Hematopoietic multipotent progenitor cell treated with erythropoietin and hydrocortisone succinate and interleukin-3 and kit ligand, for 17 days (in vitro differentiated cells): ENCODE measurements around the gene ADGRV1.

Experiments
- DNase-seq: peaks from one replicate; pipeline ENCODE4 v3.0.0-alpha.2; 2015; ENCODE audit warnings: low spot score

ADGRV1 gene

DNA sequence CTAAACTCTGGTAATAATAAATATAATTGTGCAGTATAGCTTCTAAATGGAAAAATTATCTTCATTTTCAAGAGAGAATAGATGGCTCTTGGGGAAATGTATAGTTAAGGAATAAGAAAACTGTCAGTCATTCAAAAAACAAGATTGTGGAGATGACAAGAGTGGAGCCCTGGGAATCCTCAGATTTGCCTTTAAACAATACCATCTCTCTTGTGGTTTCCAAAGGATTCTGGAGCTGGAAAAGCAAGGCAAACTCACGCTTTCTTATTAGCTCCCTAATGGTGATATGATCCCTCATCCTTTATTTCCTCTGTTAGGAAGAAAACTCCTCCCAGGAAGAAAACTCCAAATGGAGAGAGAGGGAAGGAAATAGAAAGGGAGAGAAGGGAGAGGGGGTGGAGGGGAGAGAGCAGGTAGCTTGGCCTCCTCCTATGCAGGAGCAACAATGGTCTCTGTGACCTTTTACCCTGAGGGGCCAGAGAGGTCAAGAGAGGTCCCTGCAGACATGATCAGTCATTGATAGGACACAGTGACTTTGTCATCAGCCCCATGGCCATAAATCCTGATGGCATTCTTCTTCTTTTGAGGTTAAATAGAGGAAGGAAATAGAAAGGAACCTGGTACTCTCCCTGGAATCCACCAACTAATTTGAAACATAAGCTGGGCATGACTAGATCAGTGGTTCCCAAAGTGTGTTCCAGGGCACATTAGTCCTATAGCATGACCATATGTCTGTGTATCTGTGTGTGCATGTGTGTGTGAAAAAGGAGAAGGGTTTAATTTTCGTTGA lies 512.4 kb downstream of the ADGRV1 start:
- no peak for DNase-seq

DNA sequence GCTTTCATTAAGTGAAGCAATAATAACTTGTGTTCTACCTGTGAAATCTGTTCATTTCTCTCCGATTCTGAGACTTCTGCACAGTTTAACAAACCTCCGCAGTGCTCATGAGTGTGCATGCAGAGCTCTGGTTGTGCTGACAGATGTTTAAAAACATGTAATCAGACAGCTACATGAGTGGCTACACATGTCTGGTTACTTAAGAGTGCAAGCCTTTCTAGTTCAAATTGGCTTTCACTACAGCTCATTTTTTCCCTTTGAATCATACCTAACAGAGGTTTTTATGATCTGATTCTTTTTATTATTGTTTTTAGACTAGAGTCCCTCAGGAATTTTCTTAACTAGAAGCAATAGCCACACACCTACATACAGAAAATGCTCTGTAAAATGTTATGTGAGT lies 514.3 kb downstream of the ADGRV1 start:
- DNase-seq, result no peak

DNA sequence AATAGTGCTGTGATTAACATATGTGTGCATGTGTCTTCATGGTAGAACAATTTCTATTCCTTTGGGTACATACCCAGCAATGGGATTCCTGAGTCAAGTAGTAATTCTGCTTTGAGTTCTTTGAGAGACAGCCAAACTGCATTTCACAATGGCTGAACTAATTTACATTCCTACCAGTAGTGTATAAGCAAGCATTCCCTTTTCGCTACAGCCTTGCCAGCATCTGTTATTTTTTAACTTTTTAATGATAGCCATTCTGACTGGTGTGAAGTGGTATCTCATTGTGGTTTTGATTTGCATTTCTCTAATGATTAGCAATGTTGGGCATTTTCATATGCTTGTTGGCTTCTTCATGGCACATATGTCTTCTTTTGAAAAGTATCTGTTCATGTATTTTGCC lies 516.0 kb downstream of the ADGRV1 start:
- no peak for DNase-seq

DNA sequence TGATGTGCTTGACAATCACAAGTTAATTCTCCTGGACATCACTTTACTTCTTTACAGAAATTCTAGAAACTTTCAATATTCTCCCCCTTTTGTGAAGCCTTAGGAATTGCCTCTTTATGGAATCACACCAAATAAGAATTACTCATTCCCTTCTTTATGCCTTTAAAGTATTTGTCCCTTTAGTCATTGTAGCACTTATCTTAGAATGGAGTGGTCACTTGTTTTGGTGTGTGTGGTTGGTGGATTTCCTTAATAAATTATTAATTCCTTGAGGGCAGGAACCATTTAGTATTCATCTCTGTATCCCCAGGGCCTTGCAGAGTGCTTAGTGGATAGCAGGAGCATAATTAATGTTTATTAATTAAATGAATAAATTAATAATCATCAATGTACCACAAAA lies 517.5 kb downstream of the ADGRV1 start:
- no peak for DNase-seq

DNA sequence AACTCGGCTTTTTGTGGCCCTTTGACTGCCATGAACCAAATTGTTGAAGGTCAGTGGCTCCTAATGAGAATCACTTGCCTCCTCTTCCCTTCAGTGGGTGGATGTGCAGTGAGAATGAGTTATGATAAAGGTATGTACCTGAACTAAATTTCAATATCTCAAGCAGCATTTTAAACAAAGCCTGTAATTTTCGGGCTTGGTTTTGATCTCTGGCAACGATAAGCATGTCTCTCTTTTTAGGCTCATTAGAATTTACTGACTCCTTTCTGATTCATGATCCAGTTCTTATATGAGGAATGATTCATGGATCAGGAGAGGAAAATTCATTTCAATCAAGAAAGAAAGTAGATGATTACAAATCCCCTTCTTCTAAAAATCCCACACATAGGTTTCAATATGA lies 519.0 kb downstream of the ADGRV1 start:
- DNase-seq, result no peak

DNA sequence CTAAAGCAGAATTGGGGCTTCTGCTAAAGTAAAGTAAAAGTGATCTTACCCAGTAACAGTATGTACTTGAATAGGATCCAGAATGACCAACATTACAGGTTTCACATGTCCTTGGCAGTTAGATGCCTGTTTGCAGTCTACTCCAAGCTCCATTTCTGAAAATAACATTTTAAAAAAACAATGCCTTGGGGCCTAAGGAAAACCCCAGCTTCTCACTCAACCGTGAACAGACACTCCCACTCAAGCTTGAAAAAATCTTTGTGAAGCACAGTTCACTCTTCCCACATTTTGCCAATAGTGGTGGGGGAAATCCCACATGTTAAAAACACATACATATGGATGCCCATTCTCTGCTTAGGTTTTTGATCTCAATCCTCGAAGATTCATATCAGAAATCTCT lies 520.4 kb downstream of the ADGRV1 start:
- DNase-seq, result no peak

DNA sequence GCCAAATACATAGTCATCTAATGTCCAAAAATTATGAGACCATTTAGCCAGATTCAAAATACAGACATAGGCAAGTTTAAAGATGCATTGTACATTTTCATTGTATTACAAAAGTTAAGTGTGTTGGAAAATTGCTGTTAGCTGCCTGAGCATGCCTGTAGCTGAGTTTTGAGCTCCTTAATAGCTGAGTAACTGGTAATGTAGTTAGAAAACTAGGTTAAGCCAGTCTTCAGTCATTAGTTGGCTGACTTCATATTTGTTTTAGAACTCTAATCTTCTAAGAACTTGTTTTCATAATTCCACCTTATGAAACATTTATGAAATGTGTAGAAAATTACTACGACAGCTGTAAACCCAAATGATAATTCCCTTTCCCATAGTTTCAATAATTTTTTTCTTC lies 531.2 kb downstream of the ADGRV1 start:
- no peak for DNase-seq

DNA sequence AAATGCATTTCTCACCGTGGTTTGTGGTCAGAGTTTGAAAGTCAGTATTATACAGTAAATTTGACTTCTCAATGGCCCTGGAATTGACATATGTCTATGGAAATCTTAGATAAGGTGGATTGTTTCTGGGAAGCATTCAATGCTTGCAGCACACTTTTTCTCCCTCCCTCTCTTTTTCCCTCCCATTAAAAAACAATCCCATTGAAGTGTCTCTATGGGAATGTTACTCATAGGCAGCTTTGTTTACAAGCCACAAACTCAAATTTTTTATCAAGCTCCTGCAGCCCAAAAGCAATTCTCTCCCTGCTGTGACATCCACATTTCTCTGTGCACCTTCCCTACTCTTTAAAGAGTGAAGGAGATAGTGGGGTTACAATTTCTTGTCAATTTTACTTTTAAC lies 532.4 kb downstream of the ADGRV1 start:
- DNase-seq, result no peak

DNA sequence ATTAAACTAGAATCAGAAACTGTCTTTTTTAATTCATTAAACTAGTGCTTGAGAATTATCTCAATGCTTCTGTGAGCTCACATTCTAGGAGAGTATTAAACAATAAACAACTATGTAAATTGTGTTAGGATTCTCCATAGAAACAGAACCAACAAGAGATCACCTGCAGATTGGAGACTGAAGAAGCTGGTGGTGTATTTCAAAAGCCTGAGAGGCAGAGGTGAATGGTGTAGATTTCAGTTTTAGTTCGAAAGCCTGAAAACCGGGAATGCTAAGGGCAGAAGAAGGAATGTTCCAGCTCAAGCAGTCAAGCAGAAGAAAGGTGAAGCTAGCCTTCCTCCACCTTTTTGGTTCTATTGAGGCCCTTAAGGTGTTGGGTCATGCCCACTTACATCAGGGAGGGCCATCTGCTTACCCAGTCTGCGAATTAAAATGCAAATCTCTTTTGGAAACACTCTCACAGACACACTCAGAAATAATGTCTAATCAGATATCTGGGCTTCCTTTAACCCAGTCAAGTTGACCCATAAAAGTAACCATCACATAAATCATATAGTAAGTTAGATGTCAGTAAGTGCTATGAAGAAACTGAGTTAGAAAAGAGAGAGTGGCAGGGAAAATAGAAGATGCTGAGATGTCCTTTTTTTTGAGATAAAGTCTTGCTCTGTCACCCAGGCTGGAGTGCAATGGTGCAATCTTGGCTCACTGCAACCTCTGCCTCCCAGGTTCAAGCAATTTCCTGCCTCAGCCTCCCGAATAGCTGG lies 533.1 kb downstream of the ADGRV1 start:
- DNase-seq, result no peak

DNA sequence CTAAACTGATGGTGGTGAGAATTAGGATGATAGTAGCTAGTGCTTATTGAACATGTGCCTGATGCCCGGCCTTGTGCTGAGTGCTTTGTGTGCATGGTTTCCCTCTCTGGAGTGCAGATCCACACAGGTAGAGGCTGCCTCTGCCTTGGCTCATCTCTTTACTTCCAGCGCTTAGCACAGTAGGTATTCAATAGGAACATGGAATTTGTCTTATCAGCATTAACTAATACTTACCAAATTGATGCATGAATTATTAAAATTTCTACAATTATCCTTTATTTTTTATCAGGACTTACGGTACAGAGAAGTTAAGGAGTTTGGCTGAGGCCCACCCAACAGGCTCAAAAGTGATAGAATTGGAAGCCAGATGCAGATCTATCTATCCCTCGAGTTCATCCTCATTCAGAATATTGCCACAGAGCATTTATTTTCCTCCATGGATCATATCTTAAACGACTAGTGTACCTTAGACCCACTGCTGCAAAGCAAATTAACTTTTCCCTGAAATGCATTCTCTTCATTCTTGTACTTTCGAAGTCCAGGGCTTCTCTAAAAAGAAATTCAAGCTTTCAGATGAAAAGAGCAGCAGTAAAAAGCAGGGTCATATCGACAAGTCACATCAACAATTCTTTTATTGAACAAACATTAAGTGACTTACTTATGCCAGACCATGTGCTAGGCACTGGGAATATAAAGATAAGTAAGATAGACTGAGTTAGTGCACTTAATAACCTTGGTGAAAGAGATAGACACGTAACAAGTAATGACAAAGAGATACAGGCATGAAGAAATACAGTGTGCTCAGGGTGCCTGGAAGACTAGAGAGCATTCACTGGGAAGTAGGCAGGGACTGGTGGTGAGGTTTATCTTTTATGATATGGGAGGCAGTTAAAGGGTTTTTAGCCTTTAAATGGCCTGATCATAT lies 534.5 kb downstream of the ADGRV1 start:
- no peak for DNase-seq

DNA sequence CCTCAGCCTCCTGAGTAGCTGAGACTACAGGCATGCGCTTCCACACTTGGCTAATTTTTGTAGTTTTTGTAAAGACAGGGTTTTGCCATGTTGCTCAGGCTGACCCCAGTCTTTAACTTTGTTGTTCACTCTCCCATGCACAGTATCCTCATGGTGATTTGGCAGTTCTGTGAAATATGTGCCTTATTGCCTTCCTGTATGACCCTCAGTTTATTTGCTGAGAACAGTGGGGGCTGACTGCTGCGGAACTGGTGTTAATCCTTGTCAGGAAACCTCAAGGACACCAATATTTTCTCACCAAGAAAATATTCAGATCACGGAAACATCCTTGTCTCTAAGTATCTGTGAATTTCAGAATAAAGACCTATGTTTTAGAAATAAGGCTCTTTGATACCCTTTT lies 536.7 kb downstream of the ADGRV1 start:
- no peak for DNase-seq

DNA sequence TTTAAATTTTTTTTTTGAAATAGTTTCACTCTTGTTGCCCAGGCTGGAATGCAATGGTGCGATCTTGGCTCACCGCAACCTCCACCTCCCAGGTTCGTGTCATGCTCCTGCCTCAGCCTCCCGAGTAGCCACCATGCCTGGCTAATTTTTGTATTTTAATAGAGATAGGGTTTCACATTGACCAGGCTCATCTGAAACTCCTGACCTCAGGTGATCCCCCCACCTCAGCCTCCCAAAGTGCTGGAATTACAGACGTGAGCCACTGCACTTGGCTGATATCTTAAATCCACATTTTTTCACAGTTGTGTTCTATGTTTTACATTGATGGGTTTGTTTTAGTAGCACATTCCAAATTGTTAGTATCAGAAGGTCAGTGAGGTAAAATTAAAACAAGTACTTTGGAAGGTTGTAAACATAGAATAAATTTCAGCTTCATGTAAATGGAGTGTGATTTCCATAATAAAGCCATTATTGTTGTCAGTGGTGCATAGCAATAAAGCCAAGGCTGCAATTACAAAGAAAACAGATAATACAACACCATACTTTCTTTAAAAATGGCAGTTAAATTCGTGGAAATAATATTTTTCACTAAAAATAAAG lies 537.3 kb downstream of the ADGRV1 start:
- DNase-seq, result no peak

DNA sequence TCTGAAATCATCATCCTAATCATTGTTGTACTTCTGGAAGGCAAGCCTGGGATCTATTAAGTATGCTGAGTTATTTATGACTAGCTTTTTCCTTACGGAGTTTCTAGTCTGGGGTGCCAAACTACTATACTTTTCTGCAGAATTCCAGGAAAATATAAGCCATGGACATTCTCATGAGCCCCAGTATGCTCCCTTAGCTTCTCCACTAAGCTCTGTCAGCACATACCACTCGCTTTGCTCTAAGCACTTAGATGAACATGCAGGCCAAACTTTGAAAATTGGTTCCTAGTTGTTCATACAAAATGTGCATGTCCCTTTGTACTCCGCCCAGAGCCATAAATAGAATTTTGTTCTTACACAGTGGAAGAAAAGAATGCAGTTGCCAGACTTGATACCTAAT lies 539.9 kb downstream of the ADGRV1 start:
- no peak for DNase-seq

DNA sequence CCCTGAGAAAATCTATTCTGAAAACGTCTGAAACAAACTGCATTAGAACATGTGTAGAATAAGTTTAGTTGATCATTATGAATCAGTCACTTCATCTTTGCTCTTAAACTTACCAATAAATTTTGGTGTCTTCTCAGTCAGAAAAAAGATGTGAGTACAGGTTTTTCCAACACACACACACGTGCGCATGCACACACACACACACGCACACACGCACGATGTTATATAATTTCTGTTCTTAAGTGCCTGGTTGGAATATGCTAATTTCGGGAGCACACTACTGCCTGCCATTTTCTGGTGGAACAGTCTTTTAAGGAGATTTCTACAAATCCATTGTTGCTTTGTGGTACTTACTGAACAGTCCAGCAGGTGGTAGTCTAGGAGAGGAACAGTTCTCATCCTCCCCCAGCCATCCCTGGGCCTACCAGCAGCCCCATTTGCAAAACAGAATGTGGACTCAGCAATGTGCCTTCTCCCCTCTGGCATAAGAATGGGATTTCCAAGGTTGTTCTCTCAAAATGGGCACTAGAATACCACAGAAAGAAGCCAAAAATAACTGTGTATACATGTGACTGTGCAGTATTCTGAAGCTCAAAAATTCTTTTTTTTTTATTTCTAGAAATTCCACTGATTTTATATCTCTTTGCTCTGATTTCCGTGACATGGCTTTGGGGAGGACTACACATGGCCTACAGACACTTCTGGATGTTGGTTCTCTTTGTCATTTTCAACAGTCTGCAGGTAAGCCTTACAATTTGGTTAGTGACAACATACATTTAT lies 543.2 kb downstream of the ADGRV1 start:
- DNase-seq, result peak; percentile 41

DNA sequence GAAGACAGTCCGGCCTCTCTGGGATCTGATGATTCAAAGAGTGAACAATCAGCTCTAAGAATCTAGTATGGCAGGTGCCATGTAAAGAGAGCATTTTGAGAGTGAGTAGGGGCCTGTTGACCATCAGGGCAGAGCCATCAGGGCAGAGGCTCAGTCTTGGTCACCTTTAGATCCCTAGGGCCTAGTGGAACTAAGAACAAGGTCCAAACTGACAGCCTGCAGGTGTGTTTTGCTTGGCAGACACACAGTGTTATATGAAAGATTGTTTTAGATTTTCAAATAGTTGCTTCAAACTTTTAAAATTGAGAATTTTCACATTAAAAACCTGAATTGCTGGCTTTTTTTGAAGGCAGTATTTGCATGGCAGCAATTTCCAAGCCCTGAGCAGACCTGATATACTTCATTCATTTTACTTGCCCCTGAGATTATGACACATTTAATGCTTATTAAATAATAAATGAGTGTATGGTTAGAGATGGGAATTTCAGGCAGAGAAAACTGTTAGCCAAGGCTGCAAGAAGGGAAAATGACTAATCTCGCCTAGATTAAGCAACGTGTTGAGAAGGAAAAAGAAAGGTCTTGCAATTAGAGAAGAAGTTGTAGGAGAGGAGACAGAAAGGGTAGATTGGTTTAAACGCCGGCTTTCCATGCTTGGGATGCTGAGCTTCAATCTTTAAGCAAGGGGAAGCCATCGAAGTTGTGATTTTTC lies 544.9 kb downstream of the ADGRV1 start:
- DNase-seq, result no peak

DNA sequence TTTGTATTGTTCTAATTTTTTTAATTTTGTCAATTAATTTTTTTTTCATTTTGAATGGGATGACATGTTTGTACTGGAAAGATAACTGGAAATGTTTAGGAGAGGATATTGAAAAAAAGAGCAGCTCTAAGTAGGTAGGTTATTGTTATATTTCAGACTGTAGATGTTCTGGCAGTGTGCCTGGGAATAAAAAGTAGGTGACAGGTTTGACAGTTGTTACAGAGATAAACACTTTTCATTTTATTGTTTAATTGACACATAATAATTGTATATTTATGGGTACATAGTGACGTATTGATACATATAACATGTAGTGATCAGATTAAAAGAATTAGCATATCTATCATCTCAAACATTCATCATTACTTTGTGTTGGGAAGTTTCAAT lies 545.5 kb downstream of the ADGRV1 start:
- DNase-seq, result no peak

DNA sequence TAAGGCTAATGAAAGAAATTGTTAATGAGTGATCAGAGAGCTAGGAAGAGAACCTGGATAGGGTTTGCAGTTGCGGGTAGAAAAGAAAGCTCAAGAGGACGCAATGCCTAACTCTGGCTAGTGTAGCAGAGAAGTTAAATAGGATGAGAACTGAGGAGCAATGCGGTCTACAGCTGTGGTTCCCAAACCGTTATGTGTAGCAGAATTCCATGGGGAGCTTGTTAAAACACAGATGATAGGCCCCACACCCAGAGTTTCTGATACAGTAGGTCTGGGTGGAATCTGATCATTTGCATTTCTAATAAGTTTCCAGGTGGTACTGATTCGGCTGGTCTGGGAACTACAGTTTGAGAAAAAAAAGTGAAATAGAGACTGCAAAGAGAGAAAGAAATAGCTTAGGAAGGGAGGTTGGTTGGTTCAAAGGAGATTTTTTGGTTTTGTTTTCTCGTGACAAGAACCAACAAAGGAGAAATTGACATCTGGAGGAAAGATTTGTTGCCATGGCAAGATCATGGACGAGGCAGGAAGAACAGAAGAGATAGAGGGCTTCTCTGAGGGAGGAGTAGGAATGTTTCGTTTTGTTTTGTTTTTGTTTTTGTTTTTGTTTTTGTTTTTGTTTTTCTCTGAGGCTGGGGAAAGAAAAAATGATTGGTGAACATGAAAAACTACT lies 548.4 kb downstream of the ADGRV1 start:
- DNase-seq, result no peak

DNA sequence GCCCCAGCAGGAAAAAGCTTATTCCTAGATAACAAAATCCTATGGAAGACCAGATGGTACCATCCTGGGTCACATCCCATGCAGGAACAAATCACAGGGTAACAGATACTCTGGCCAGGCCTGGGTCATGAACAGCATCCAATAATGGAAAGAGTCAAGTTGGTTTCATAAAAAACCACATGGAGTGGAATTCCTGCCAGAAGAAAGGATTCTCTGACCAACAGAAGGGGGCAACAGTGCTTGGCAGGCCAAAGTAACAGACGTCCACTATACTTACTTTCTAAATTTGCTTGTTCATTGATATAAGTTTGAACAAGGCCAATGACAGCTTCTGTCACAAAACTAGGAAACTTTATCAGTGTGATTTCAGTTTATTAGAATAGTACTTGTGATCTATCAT lies 551.0 kb downstream of the ADGRV1 start:
- DNase-seq, result no peak

DNA sequence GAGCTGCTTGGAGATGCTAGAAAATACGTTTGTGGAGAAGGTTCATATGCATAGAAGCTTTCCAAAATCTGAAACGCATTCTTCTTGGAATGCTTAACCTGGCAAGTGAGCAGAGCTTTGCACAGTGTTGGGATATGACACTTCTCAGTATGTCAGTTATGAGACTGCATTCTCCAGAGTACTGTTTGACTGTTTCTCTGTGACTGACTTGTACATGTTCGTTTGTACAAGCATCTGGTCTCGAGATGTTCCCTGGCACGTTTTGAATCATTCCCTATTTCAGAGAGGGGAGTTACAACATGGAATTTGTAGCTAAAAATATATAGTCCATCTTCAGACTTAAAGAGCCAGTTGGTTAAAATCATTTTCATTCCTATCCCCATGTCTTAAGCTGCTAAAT lies 552.1 kb downstream of the ADGRV1 start:
- no peak for DNase-seq
